Mesendoderm (in vitro differentiated cells): Measurements from ENCODE around the gene SLC44A3.
A peak's percentile ranks its signal among the peaks of the same experiment; 100 is the strongest.

Experiments
- DNase-seq: peaks from one replicate; pipeline ENCODE4 v3.0.0; 2013
- H2AK5ac ChIP-seq: 2 replicates; pipeline ENCODE4 v1.6.1; 2013; ENCODE audit warnings: low read length, inconsistent platforms
- H2BK120ac ChIP-seq: 2 replicates; pipeline ENCODE4 v1.6.1; 2013; ENCODE audit warnings: low read depth, mild to moderate bottlenecking, low read length, moderate library complexity, mixed read lengths
- H2BK15ac ChIP-seq: replicated peaks from 2 replicates; pipeline ENCODE4 v1.6.1; 2013; ENCODE audit warnings: low read depth, mild to moderate bottlenecking, moderate library complexity
- H2BK5ac ChIP-seq: 2 replicates; pipeline ENCODE4 v1.6.1; 2013; ENCODE audit warnings: low read length, inconsistent platforms
- H3K18ac ChIP-seq: 2 replicates; pipeline ENCODE4 v1.6.1; 2013; ENCODE audit warnings: mild to moderate bottlenecking, low read length, mixed read lengths
- H3K23ac ChIP-seq: one replicate; pipeline ENCODE4 v1.6.1; 2013; ENCODE audit warnings: low read length
- H3K27ac ChIP-seq: 2 replicates; pipeline ENCODE4 v1.5.1; 2013; ENCODE audit warnings: low read depth, mild to moderate bottlenecking, inconsistent platforms, low read length, moderate library complexity
- H3K27me3 ChIP-seq: 2 replicates; pipeline ENCODE4 v1.6.1; 2013; ENCODE audit warnings: low read length, control low read depth, mild to moderate bottlenecking, inconsistent platforms; ENCODE audit not compliant: insufficient read depth, poor library complexity
- H3K36me3 ChIP-seq: 2 replicates; pipeline ENCODE4 v1.6.1; 2013; ENCODE audit warnings: low read length, inconsistent platforms; ENCODE audit not compliant: control insufficient read depth, insufficient read depth
- H3K4ac ChIP-seq: one replicate; pipeline ENCODE4 v1.6.1; 2013; ENCODE audit warnings: low read depth, mild to moderate bottlenecking, low read length, moderate library complexity
- H3K4me1 ChIP-seq: 2 replicates; pipeline ENCODE4 v1.6.1; 2013; ENCODE audit warnings: low read depth, low read length, inconsistent platforms; ENCODE audit not compliant: control insufficient read depth
- H3K4me2 ChIP-seq: 2 replicates; pipeline ENCODE4 v1.6.1; 2013; ENCODE audit warnings: low read length
- H3K4me3 ChIP-seq: 2 replicates; pipeline ENCODE4 v1.5.1; 2013; ENCODE audit warnings: mild to moderate bottlenecking, low read length
- H3K56ac ChIP-seq: one replicate; pipeline ENCODE4 v1.6.1; 2013; ENCODE audit warnings: low read length
- H3K79me1 ChIP-seq: 2 replicates; pipeline ENCODE4 v1.6.1; 2013; ENCODE audit warnings: low read length, inconsistent platforms
- H3K79me2 ChIP-seq: 2 replicates; pipeline ENCODE4 v1.6.1; 2013; ENCODE audit warnings: mild to moderate bottlenecking, low read length; ENCODE audit not compliant: control insufficient read depth, insufficient read depth
- H3K9ac ChIP-seq: 2 replicates; pipeline ENCODE4 v1.6.1; 2013; ENCODE audit warnings: low read length, inconsistent platforms
- H4K5ac ChIP-seq: one replicate; pipeline ENCODE4 v1.6.1; 2013; ENCODE audit warnings: low read length
- H4K8ac ChIP-seq: one replicate; pipeline ENCODE4 v1.6.1; 2013; ENCODE audit warnings: low read depth, mild to moderate bottlenecking, control low read depth, low read length, moderate library complexity
- WGBS: extraction: QIAGEN DNeasy Blood & Tissue Kit; methylation state at CpG from one replicate; pipeline ENCODE4 v1.1.7; 2013; ENCODE audit warnings: low lambda C conversion rate, missing lambda C conversion rate; ENCODE audit not compliant: insufficient coverage; ENCODE audit errors: extremely low coverage; 5-methylcytosine and 5-hydroxymethylcytosine counted together

Gene SLC44A3

GRCh38 chr1:94856004-94856403 lies 35.8 kb downstream of the SLC44A3 start:
- Histone ChIP-seq H3K4me3 (no peak overlapping the region), H3K27ac (no peak overlapping the region), H3K79me2 (no peaks in the 10 kb centered on the region), H3K4me1 (peaks cover 4% of the 10 kb centered on the region), H3K27me3 (no peaks in the 10 kb centered on the region), H3K36me3 (no peaks in the 10 kb centered on the region), H2BK120ac (no peak overlapping the region), H3K18ac (no peak overlapping the region), H2BK15ac (no peak overlapping the region), H2BK5ac (no peak overlapping the region), H2AK5ac (no peak overlapping the region), H3K4ac (no peak overlapping the region), H3K79me1 (no peaks in the 10 kb centered on the region), H3K23ac (no peak overlapping the region), H4K8ac (no peak overlapping the region), H3K56ac (no peak overlapping the region), H3K9ac (no peak overlapping the region), H4K5ac (no peak overlapping the region), H3K4me2 (no peak overlapping the region)
- peak; percentile 36 for DNase-seq
- WGBS = no CpG with 5 or more reads among the region's 5 CpGs

- Histone ChIP-seq H3K9ac (no peak overlapping the region), H3K4me2 (no peak overlapping the region), H3K27ac (no peak overlapping the region), H2BK5ac (no peak overlapping the region), H4K5ac (no peak overlapping the region), H4K8ac (no peak overlapping the region), H3K4me3 (no peak overlapping the region), H2AK5ac (no peak overlapping the region), H3K79me2 (no peaks in the 10 kb centered on the region), H2BK120ac (no peak overlapping the region), H3K4me1 (peaks cover 4% of the 10 kb centered on the region), H3K27me3 (no peaks in the 10 kb centered on the region), H3K56ac (no peak overlapping the region), H3K18ac (no peak overlapping the region), H3K4ac (no peak overlapping the region), H3K36me3 (no peaks in the 10 kb centered on the region), H3K79me1 (no peaks in the 10 kb centered on the region), H3K23ac (no peak overlapping the region), H2BK15ac (no peak overlapping the region)
- 100% methylated on average over 1 of the region's 3 CpGs for WGBS
- no peak for DNase-seq
Observed at GRCh38 chr1:94856868-94857267, 36.7 kb downstream of the SLC44A3 start.

GRCh38 chr1:94858276-94858675 lies 38.1 kb downstream of the SLC44A3 start:
- Histone ChIP-seq H3K23ac (no peak overlapping the region), H3K18ac (no peak overlapping the region), H2BK120ac (no peak overlapping the region), H3K4me2 (no peak overlapping the region), H3K79me2 (no peaks in the 10 kb centered on the region), H2BK5ac (no peak overlapping the region), H3K4me3 (no peak overlapping the region), H3K27ac (no peak overlapping the region), H2AK5ac (no peak overlapping the region), H3K79me1 (no peaks in the 10 kb centered on the region), H3K56ac (no peak overlapping the region), H3K36me3 (no peaks in the 10 kb centered on the region), H4K8ac (no peak overlapping the region), H3K4me1 (peaks cover 4% of the 10 kb centered on the region), H3K27me3 (no peaks in the 10 kb centered on the region), H4K5ac (no peak overlapping the region), H2BK15ac (no peak overlapping the region), H3K4ac (no peak overlapping the region), H3K9ac (no peak overlapping the region)
- no CpG with 5 or more reads among the region's 2 CpGs for WGBS
- peak; percentile 42 for DNase-seq

GRCh38 chr1:94859174-94859573 lies 39.0 kb downstream of the SLC44A3 start:
- Histone ChIP-seq H3K56ac (no peak overlapping the region), H3K79me2 (no peaks in the 10 kb centered on the region), H3K4ac (no peak overlapping the region), H3K27me3 (no peaks in the 10 kb centered on the region), H4K5ac (no peak overlapping the region), H3K79me1 (no peaks in the 10 kb centered on the region), H2AK5ac (no peak overlapping the region), H3K4me1 (peaks cover 7% of the 10 kb centered on the region), H3K9ac (no peak overlapping the region), H2BK5ac (no peak overlapping the region), H3K18ac (no peak overlapping the region), H2BK15ac (no peak overlapping the region), H3K36me3 (no peaks in the 10 kb centered on the region), H4K8ac (no peak overlapping the region), H3K4me2 (no peak overlapping the region), H3K27ac (no peak overlapping the region), H2BK120ac (no peak overlapping the region), H3K23ac (no peak overlapping the region), H3K4me3 (no peak overlapping the region)
- DNase-seq = peak; percentile 61
- WGBS = no CpG with 5 or more reads among the region's 2 CpGs

GRCh38 chr1:94862718-94863117 lies 42.6 kb downstream of the SLC44A3 start:
- WGBS = no CpG with 5 or more reads among the region's 2 CpGs
- no peak overlapping the region for H2AK5ac ChIP-seq
- H3K56ac ChIP-seq = no peak overlapping the region
- H2BK120ac ChIP-seq = no peak overlapping the region
- H3K9ac ChIP-seq = no peak overlapping the region
- no peaks in the 10 kb centered on the region for H3K79me1 ChIP-seq
- no peak overlapping the region for H3K23ac ChIP-seq
- no peak overlapping the region for H4K8ac ChIP-seq
- H3K79me2 ChIP-seq = no peaks in the 10 kb centered on the region
- no peak overlapping the region for H3K4me3 ChIP-seq
- no peak overlapping the region for H2BK15ac ChIP-seq
- H4K5ac ChIP-seq = no peak overlapping the region
- no peak overlapping the region for H3K4me2 ChIP-seq
- H3K27me3 ChIP-seq = no peaks in the 10 kb centered on the region
- H3K27ac ChIP-seq = no peak overlapping the region
- no peak overlapping the region for H2BK5ac ChIP-seq
- H3K4me1 ChIP-seq = peaks cover 11% of the 10 kb centered on the region
- no peak overlapping the region for H3K4ac ChIP-seq
- H3K36me3 ChIP-seq = no peaks in the 10 kb centered on the region
- no peak overlapping the region for H3K18ac ChIP-seq
- DNase-seq = no peak

GRCh38 chr1:94863297-94863911 lies 43.2 kb downstream of the SLC44A3 start:
- Histone ChIP-seq H3K4ac (no peak overlapping the region), H4K8ac (no peak overlapping the region), H4K5ac (no peak overlapping the region), H3K23ac (no peak overlapping the region), H3K4me2 (no peak overlapping the region), H2BK15ac (peak overlapping the region; percentile 1), H2BK120ac (no peak overlapping the region), H3K4me3 (no peak overlapping the region), H3K36me3 (no peaks in the 10 kb centered on the region), H3K79me2 (no peaks in the 10 kb centered on the region), H3K79me1 (no peaks in the 10 kb centered on the region), H3K27me3 (no peaks in the 10 kb centered on the region), H3K18ac (peak overlapping the region; percentile 47), H3K4me1 (peaks cover 11% of the 10 kb centered on the region), H3K56ac (no peak overlapping the region), H3K9ac (no peak overlapping the region), H2AK5ac (no peak overlapping the region), H2BK5ac (no peak overlapping the region), H3K27ac (no peak overlapping the region)
- WGBS = no CpG with 5 or more reads among the region's 2 CpGs
- DNase-seq = no peak
